MM.1S (cell line): ENCODE data around the gene MICU1.

Experiments
- DNase-seq: peaks from one replicate; pipeline ENCODE4 v3.0.0-alpha.2; 2015
- H2AFZ ChIP-seq: fragments of 300-600 bp; sonication (generic); 2 replicates; pipeline ENCODE4 v1.6.0; 2016; ENCODE audit warnings: antibody characterized with exemption, low read length
- H3F3A ChIP-seq: fragments of 300-600 bp; sonication (generic); 2 replicates; pipeline ENCODE4 v1.6.1; 2016; ENCODE audit warnings: mild to moderate bottlenecking, antibody characterized with exemption, low read length, moderate library complexity, mixed read lengths; ENCODE audit not compliant: insufficient read depth
- H3K27ac ChIP-seq: fragments of 300-600 bp; sonication (generic); 2 replicates; pipeline ENCODE4 v1.5.1; 2016; ENCODE audit warnings: mild to moderate bottlenecking, low read length
- H3K27me3 ChIP-seq: fragments of 300-600 bp; sonication (generic); replicated peaks from 2 replicates; pipeline ENCODE4 v1.6.0; 2016; ENCODE audit warnings: low read length; ENCODE audit not compliant: insufficient read depth
- H3K36me3 ChIP-seq: fragments of 300-600 bp; sonication (generic); replicated peaks from 2 replicates; pipeline ENCODE4 v1.6.1; 2016; ENCODE audit warnings: mild to moderate bottlenecking, low read length, mixed read lengths; ENCODE audit not compliant: insufficient read depth
- H3K4me1 ChIP-seq: fragments of 300-600 bp; sonication (generic); 2 replicates; pipeline ENCODE4 v1.6.1; 2016; ENCODE audit warnings: low read length, mixed read lengths
- H3K4me2 ChIP-seq: fragments of 300-600 bp; sonication (generic); 2 replicates; pipeline ENCODE4 v1.6.0; 2016; ENCODE audit warnings: low read depth, low read length
- H3K4me3 ChIP-seq: fragments of 300-600 bp; sonication (generic); 2 replicates; pipeline ENCODE4 v1.5.1; 2016; ENCODE audit warnings: low read length, mixed read lengths
- H3K79me2 ChIP-seq: fragments of 300-600 bp; sonication (generic); 2 replicates; pipeline ENCODE4 v1.6.1; 2016; ENCODE audit warnings: mixed run types, low read length, mixed read lengths
- H3K9ac ChIP-seq: fragments of 300-600 bp; sonication (generic); 2 replicates; pipeline ENCODE4 v1.6.1; 2016; ENCODE audit warnings: low read length, mixed read lengths
- H3K9me2 ChIP-seq: fragments of 300-600 bp; sonication (generic); replicated peaks from 2 replicates; pipeline ENCODE4 v1.6.1; 2016; ENCODE audit warnings: mild to moderate bottlenecking, low read length, mixed read lengths; ENCODE audit not compliant: insufficient read depth
- H3K9me3 ChIP-seq: fragments of 300-600 bp; sonication (generic); replicated peaks from 2 replicates; pipeline ENCODE4 v1.6.1; 2016; ENCODE audit warnings: mild to moderate bottlenecking, low read length, mixed read lengths; ENCODE audit not compliant: insufficient read depth
- H4K20me1 ChIP-seq: fragments of 300-600 bp; sonication (generic); 2 replicates; pipeline ENCODE4 v1.6.1; 2016; ENCODE audit warnings: mild to moderate bottlenecking, low read length, moderate library complexity, mixed read lengths; ENCODE audit not compliant: insufficient read depth
- CTCF ChIP-seq: fragments of 300-600 bp; sonication (generic); IDR thresholded peaks from 2 replicates; pipeline ENCODE4 v1.5.1; 2016; ENCODE audit warnings: antibody characterized with exemption, low read length, mixed read lengths
- EZH2 ChIP-seq: fragments of 300-600 bp; sonication (generic); optimal IDR thresholded peaks from 2 replicates; pipeline ENCODE3; 2017; ENCODE audit warnings: low read depth, mild to moderate bottlenecking, antibody characterized with exemption, low read length, mixed read lengths
- EZH2phosphoT487 ChIP-seq: fragments of 300-600 bp; sonication (generic); IDR thresholded peaks from 2 replicates; pipeline ENCODE4 v1.6.1; 2018; ENCODE audit warnings: antibody characterized with exemption, low read length

Gene MICU1

GRCh38 chr10:72509206-72509799 is 116.6 kb downstream of the MICU1 start:
- Histone ChIP-seq H3F3A (no peaks in the 10 kb centered on the region), H3K79me2 (no peaks in the 10 kb centered on the region), H3K36me3 (no peaks in the 10 kb centered on the region), H3K4me1 (no peaks in the 10 kb centered on the region), H2AFZ (no peak overlapping the region), H3K9ac (no peak overlapping the region), H3K9me3 (no peaks in the 10 kb centered on the region), H4K20me1 (no peaks in the 10 kb centered on the region), H3K27me3 (no peaks in the 10 kb centered on the region), H3K27ac (no peak overlapping the region), H3K4me3 (no peak overlapping the region), H3K9me2 (no peaks in the 10 kb centered on the region), H3K4me2 (no peak overlapping the region)
- DNase-seq: no peak
- TF ChIP-seq CTCF (no peak), EZH2 (no peak), EZH2phosphoT487 (no peak)

GRCh38 chr10:72508033-72508432 is 117.8 kb downstream of the MICU1 start:
- Histone ChIP-seq H3K4me2 (no peak overlapping the region), H3F3A (no peaks in the 10 kb centered on the region), H3K27me3 (no peaks in the 10 kb centered on the region), H2AFZ (no peak overlapping the region), H3K9me3 (no peaks in the 10 kb centered on the region), H3K9ac (no peak overlapping the region), H3K36me3 (no peaks in the 10 kb centered on the region), H3K4me1 (no peaks in the 10 kb centered on the region), H3K9me2 (no peaks in the 10 kb centered on the region), H3K79me2 (no peaks in the 10 kb centered on the region), H3K4me3 (no peak overlapping the region), H4K20me1 (no peaks in the 10 kb centered on the region), H3K27ac (no peak overlapping the region)
- TF ChIP-seq EZH2 (no peak), CTCF (no peak), EZH2phosphoT487 (no peak)
- no peak for DNase-seq

DNA sequence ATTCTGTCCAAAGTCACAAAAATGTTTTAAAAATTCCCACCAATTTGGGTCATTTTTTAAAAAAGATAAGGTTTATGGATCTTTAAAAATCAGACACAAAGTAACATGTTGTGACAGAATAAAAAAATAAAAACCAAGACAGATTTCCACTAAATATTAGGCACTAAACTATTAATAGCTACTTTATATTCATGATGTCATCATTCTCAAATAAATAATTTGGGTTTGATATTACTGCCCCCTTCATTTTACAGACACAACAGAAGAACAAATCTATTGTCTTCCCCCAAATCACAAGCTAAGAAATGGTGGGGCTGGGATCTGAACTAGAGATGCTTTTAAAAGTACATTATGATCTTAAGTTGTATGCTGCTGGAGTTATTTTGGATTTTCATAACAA is 119.4 kb downstream of the MICU1 start:
- Histone ChIP-seq H3K27ac (no peak overlapping the region), H3K4me2 (no peak overlapping the region), H3K9me2 (no peaks in the 10 kb centered on the region), H3F3A (no peaks in the 10 kb centered on the region), H3K36me3 (no peaks in the 10 kb centered on the region), H3K27me3 (no peaks in the 10 kb centered on the region), H3K4me3 (no peak overlapping the region), H2AFZ (no peak overlapping the region), H3K9ac (no peak overlapping the region), H4K20me1 (no peaks in the 10 kb centered on the region), H3K9me3 (no peaks in the 10 kb centered on the region), H3K4me1 (no peaks in the 10 kb centered on the region), H3K79me2 (no peaks in the 10 kb centered on the region)
- no peak for TF ChIP-seq EZH2phosphoT487
- TF ChIP-seq CTCF: no peak
- TF ChIP-seq EZH2: no peak
- DNase-seq: no peak
